ENCODE measurements around the gene WDCP. TPM values are rescaled to one million over a fixed set of nuclear protein-coding genes. Genes with fewer than 3 reads are reported as not detected.

Gene WDCP
- total RNA-seq, 1 donor from 2014 or later, result 25.9 TPM

DNA sequence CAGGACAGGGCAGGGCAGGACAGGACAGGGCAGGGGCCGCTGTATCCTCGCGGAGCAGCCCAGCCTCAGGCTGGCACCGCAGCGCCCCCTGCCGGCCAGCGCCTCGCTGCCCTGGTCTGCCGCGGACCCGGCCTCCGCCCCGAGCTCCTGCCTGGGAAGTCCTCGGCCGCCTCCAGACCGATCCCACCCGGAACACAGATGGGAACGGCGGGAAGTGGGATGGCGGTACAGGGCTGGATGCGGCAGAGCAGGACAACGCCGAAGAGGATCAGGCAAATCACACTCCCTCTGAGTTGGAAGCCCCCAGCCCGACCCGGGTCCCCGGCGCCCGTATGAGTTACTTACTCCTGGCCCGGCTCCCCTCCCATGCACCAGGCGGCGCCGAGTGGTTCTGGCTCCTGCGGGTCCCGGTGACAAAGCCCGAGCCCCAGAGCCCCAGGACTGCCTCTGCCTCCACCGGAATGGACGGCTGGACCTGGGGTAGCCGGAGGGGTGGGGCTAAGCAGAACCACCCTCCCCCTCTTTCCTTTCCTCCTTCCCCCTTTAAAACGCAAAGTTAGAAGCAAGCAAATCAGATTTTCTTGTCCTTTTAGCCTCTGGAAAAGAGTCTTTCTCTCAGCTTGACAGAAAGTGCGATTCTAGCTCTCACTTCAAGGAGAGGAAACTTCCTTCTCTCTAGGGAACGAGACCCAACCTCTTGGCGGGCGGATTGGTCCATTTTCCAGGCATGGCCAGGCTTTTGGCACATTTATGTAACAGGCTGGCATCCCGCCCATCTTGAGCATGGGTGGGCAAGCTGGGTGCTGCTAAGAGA, 37.4 kb upstream of the WDCP start, which contains the start of gene TP53I3:
Gene TP53I3, minus strand, starts transcription at position 449 of the 814 bp plus-strand sequence. CDS start 508 bp downstream, outside the sequence.
- DNase-seq (ENCODE audit: low spot score), result peak; percentile 96
- Mint-ChIP-seq H3K36me3 (peaks cover 11% of the 10 kb centered on the region), H3K27me3 (ENCODE audit: insufficient read depth, low read depth) (peaks cover 6% of the 10 kb centered on the region), H3K27ac (peak within 1 kb of the TSS; percentile 97), H3K4me1 (peaks cover 20% of the 10 kb centered on the region), H3K4me3 (peak within 1 kb of the TSS; percentile 93), H3K9me3 (no peaks in the 10 kb centered on the region)
- Histone ChIP-seq H3K9me3 (ENCODE audit: low read depth) (no peaks in the 10 kb centered on the region), H3K27me3 (no peaks in the 10 kb centered on the region), H4K20me1 (ENCODE audit: low read depth) (no peaks in the 10 kb centered on the region), H3K79me2 (ENCODE audit: low read depth) (peaks cover 8% of the 10 kb centered on the region), H3K4me2 (peak within 1 kb of the TSS; percentile 78), H2AFZ (replicated peaks) (peak within 1 kb of the TSS; percentile 91), H3K4me1 (peaks cover 12% of the 10 kb centered on the region), H3K27ac (peak within 1 kb of the TSS; percentile 96), H3K9ac (peak within 1 kb of the TSS; percentile 64), H3F3A (ENCODE audit: low read depth) (peaks cover 30% of the 10 kb centered on the region), H3K4me3 (peak within 1 kb of the TSS; percentile 59), H3K36me3 (no peaks in the 10 kb centered on the region)
- TF ChIP-seq, protein P1, sequence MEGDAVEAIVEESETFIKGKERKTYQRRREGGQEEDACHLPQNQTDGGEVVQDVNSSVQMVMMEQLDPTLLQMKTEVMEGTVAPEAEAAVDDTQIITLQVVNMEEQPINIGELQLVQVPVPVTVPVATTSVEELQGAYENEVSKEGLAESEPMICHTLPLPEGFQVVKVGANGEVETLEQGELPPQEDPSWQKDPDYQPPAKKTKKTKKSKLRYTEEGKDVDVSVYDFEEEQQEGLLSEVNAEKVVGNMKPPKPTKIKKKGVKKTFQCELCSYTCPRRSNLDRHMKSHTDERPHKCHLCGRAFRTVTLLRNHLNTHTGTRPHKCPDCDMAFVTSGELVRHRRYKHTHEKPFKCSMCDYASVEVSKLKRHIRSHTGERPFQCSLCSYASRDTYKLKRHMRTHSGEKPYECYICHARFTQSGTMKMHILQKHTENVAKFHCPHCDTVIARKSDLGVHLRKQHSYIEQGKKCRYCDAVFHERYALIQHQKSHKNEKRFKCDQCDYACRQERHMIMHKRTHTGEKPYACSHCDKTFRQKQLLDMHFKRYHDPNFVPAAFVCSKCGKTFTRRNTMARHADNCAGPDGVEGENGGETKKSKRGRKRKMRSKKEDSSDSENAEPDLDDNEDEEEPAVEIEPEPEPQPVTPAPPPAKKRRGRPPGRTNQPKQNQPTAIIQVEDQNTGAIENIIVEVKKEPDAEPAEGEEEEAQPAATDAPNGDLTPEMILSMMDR (IDR thresholded peaks at IDR 0.05), result peak; percentile 93
- no peak for TF ChIP-seq EZH2 (IDR thresholded peaks at IDR 0.05)

GRCh38 chr2:24083567-24084385, 36.6 kb upstream of the WDCP start:
- peaks cover 12% of the 10 kb centered on the region for H3K4me1 ChIP-seq
- peak overlapping the region; percentile 64 for H3K9ac ChIP-seq
- H3K9me3 Mint-ChIP-seq, result no peaks in the 10 kb centered on the region
- H3K4me1 Mint-ChIP-seq, result peaks cover 20% of the 10 kb centered on the region
- H3K36me3 Mint-ChIP-seq, result peaks cover 9% of the 10 kb centered on the region
- TF ChIP-seq EZH2 (IDR thresholded peaks at IDR 0.05) (no peak), EZH2phosphoT487 (IDR thresholded peaks at IDR 0.05) (no peak)
- TF ChIP-seq, protein P1 (IDR thresholded peaks at IDR 0.05), result no peak
- peak overlapping the region; percentile 96 for H3K27ac ChIP-seq
- peak overlapping the region; percentile 59 for H3K4me3 ChIP-seq
- peaks cover 31% of the 10 kb centered on the region for H3F3A ChIP-seq (ENCODE audit: low read depth)
- no peaks in the 10 kb centered on the region for H3K36me3 ChIP-seq
- peaks cover 8% of the 10 kb centered on the region for H3K79me2 ChIP-seq (ENCODE audit: low read depth)
- H3K4me2 ChIP-seq, result peak overlapping the region; percentile 78
- peak overlapping the region; percentile 91 for H2AFZ ChIP-seq (replicated peaks)
- H3K9me3 ChIP-seq (ENCODE audit: low read depth), result no peaks in the 10 kb centered on the region
- peaks cover 6% of the 10 kb centered on the region for H3K27me3 Mint-ChIP-seq (ENCODE audit: insufficient read depth, low read depth)
- H4K20me1 ChIP-seq (ENCODE audit: low read depth), result no peaks in the 10 kb centered on the region
- H3K27me3 ChIP-seq, result no peaks in the 10 kb centered on the region
- DNase-seq (ENCODE audit: low spot score), result peak; percentile 91
- H3K4me3 Mint-ChIP-seq, result peak overlapping the region; percentile 93
- H3K27ac Mint-ChIP-seq, result peak overlapping the region; percentile 97

- no peaks in the 10 kb centered on the region for H3K9me3 Mint-ChIP-seq
- H3F3A ChIP-seq (ENCODE audit: low read depth), result peaks cover 38% of the 10 kb centered on the region
- peaks cover 10% of the 10 kb centered on the region for H3K36me3 Mint-ChIP-seq
- no peaks in the 10 kb centered on the region for H3K9me3 ChIP-seq (ENCODE audit: low read depth)
- peaks cover 22% of the 10 kb centered on the region for H3K4me1 Mint-ChIP-seq
- H3K4me3 ChIP-seq, result peak overlapping the region; percentile 59
- no peak overlapping the region for H2AFZ ChIP-seq (replicated peaks)
- peak overlapping the region; percentile 97 for H3K27ac Mint-ChIP-seq
- no peaks in the 10 kb centered on the region for H3K36me3 ChIP-seq
- H3K4me1 ChIP-seq, result peaks cover 12% of the 10 kb centered on the region
- H3K4me2 ChIP-seq, result peak overlapping the region; percentile 78
- peak overlapping the region; percentile 64 for H3K9ac ChIP-seq
- DNase-seq (ENCODE audit: low spot score), result no peak
- no peaks in the 10 kb centered on the region for H4K20me1 ChIP-seq (ENCODE audit: low read depth)
- peaks cover 8% of the 10 kb centered on the region for H3K27me3 Mint-ChIP-seq (ENCODE audit: insufficient read depth, low read depth)
- H3K27me3 ChIP-seq, result no peaks in the 10 kb centered on the region
- peaks cover 8% of the 10 kb centered on the region for H3K79me2 ChIP-seq (ENCODE audit: low read depth)
- TF ChIP-seq, protein P1 (IDR thresholded peaks at IDR 0.05), result no peak
- TF ChIP-seq EZH2phosphoT487 (IDR thresholded peaks at IDR 0.05), result no peak
- no peak for TF ChIP-seq EZH2 (IDR thresholded peaks at IDR 0.05)
- H3K27ac ChIP-seq, result peak overlapping the region; percentile 96
- peak overlapping the region; percentile 93 for H3K4me3 Mint-ChIP-seq
These were observed 35.8 kb upstream of the WDCP start for GRCh38 chr2:24082787-24083566.
